ENCODE results near the gene KCNJ9. TPM values are rescaled to one million over a fixed set of nuclear protein-coding genes. Genes with fewer than 3 reads are reported as not detected.
"Not testable (repeated sequence)": the region's sequence is repeated elsewhere in the genome, so short reads cannot be mapped to it uniquely, and the experiment has no call there.

The KCNJ9 gene
- total RNA-seq, 1 donor, result not detected

DNA sequence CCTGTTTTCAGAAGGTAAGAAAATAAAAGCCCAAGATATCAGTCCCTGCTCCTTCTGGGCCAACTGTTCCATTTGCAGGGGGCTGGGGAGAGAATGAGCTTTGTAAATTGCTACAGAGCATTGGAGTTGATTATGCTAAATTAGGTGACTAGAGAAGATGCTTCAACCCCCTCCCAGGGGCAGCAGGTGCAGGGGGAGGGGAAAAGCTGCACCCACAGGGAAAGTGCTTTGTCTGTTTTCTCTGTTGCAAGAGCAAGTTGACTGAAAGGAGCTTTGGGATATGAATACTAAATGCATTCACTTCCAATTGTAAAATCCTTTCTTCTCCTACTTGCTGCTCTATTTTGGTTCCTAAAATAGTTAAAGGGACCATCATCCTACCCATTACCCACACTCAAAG is 33.0 kb upstream of the KCNJ9 start:
- TF ChIP-seq, protein P1, sequence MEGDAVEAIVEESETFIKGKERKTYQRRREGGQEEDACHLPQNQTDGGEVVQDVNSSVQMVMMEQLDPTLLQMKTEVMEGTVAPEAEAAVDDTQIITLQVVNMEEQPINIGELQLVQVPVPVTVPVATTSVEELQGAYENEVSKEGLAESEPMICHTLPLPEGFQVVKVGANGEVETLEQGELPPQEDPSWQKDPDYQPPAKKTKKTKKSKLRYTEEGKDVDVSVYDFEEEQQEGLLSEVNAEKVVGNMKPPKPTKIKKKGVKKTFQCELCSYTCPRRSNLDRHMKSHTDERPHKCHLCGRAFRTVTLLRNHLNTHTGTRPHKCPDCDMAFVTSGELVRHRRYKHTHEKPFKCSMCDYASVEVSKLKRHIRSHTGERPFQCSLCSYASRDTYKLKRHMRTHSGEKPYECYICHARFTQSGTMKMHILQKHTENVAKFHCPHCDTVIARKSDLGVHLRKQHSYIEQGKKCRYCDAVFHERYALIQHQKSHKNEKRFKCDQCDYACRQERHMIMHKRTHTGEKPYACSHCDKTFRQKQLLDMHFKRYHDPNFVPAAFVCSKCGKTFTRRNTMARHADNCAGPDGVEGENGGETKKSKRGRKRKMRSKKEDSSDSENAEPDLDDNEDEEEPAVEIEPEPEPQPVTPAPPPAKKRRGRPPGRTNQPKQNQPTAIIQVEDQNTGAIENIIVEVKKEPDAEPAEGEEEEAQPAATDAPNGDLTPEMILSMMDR (IDR thresholded peaks at IDR 0.05; ENCODE audit: extremely low read depth, low read depth, low read length), result no peak
- Histone ChIP-seq H3K36me3 (ENCODE audit: insufficient read depth, low read length) (no peaks in the 10 kb centered on the region), H2AFZ (ENCODE audit: low read length) (no peak overlapping the region), H3K27me3 (ENCODE audit: insufficient read depth, low read length) (peaks cover 37% of the 10 kb centered on the region), H3K9me3 (ENCODE audit: low read depth, low read length) (no peaks in the 10 kb centered on the region), H3K4me2 (ENCODE audit: insufficient read depth, low read length) (no peak overlapping the region), H4K20me1 (ENCODE audit: insufficient read depth, low read length) (no peaks in the 10 kb centered on the region), H3K79me2 (ENCODE audit: insufficient read depth, low read length) (no peaks in the 10 kb centered on the region), H3K27ac (ENCODE audit: low read depth, low read length) (no peak overlapping the region), H3K4me3 (ENCODE audit: insufficient read depth, low read length) (no peak overlapping the region), H3K4me1 (ENCODE audit: insufficient read depth, low read length) (peaks cover 7% of the 10 kb centered on the region)
- DNase-seq (ENCODE audit: insufficient read length, low spot score, missing footprints), result no peak

DNA sequence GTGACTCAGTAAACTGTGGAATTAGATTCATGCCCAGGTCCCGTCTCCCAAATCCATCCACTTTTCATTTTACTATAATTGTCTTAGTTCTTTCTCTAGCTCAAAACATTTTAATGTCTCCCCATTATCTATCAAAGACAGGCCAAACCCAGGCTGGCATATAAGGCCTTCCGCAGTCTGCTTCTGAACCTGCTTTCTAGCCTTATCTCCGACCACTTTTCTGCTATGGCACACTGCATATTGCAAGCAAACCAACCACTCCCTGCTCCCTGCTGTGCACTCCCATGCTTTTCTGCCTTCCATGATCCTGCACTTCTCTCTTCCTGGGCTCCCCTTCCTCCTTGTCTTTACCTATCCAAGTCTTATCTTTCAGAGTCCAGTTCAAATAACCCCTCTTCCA is 32.2 kb upstream of the KCNJ9 start:
- TF ChIP-seq, protein P1 (IDR thresholded peaks at IDR 0.05; ENCODE audit: extremely low read depth, low read depth, low read length), result no peak
- Histone ChIP-seq H3K4me3 (ENCODE audit: insufficient read depth, low read length) (no peak overlapping the region), H2AFZ (ENCODE audit: low read length) (no peak overlapping the region), H3K9me3 (ENCODE audit: low read depth, low read length) (no peaks in the 10 kb centered on the region), H3K79me2 (ENCODE audit: insufficient read depth, low read length) (no peaks in the 10 kb centered on the region), H3K36me3 (ENCODE audit: insufficient read depth, low read length) (no peaks in the 10 kb centered on the region), H3K4me2 (ENCODE audit: insufficient read depth, low read length) (no peak overlapping the region), H3K4me1 (ENCODE audit: insufficient read depth, low read length) (peaks cover 7% of the 10 kb centered on the region), H3K27ac (ENCODE audit: low read depth, low read length) (no peak overlapping the region), H3K27me3 (ENCODE audit: insufficient read depth, low read length) (peaks cover 41% of the 10 kb centered on the region), H4K20me1 (ENCODE audit: insufficient read depth, low read length) (no peaks in the 10 kb centered on the region)
- no peak for DNase-seq (ENCODE audit: insufficient read length, low spot score, missing footprints)

DNA sequence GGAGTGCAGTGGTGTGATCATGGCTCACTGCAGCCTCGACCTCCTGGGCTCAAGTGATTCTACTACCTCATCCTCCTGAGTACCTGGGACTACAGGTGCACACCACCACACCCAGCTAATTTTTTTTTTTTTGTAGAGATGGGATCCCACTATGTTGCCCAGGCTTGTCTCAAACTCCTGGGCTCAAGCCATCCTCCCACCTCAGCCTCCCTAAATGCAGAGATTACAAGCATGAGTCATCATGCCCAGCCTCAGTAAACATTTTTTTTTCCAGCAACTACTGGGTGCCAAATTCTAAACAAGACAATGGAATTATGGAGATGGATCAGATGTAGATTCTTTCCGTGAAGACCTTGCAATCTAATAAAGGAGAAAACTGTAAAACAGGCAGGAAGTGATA is 31.2 kb upstream of the KCNJ9 start:
- not testable (repeated sequence) for H3K27ac ChIP-seq (ENCODE audit: low read depth, low read length); H3K4me1 ChIP-seq (ENCODE audit: insufficient read depth, low read length); H3K79me2 ChIP-seq (ENCODE audit: insufficient read depth, low read length)

GRCh38 chr1:160050619-160051018 is 30.7 kb upstream of the KCNJ9 start:
- Histone ChIP-seq H3K36me3 (ENCODE audit: insufficient read depth, low read length) (no peaks in the 10 kb centered on the region), H3K4me1 (ENCODE audit: insufficient read depth, low read length) (peaks cover 7% of the 10 kb centered on the region), H4K20me1 (ENCODE audit: insufficient read depth, low read length) (no peaks in the 10 kb centered on the region), H2AFZ (ENCODE audit: low read length) (no peak overlapping the region), H3K9me3 (ENCODE audit: low read depth, low read length) (no peaks in the 10 kb centered on the region), H3K4me3 (ENCODE audit: insufficient read depth, low read length) (no peak overlapping the region), H3K4me2 (ENCODE audit: insufficient read depth, low read length) (no peak overlapping the region), H3K27ac (ENCODE audit: low read depth, low read length) (no peak overlapping the region), H3K79me2 (ENCODE audit: insufficient read depth, low read length) (no peaks in the 10 kb centered on the region), H3K27me3 (ENCODE audit: insufficient read depth, low read length) (peaks cover 49% of the 10 kb centered on the region)
- TF ChIP-seq, protein P1 (IDR thresholded peaks at IDR 0.05; ENCODE audit: extremely low read depth, low read depth, low read length), result no peak
- no peak for DNase-seq (ENCODE audit: insufficient read length, low spot score, missing footprints)

More for the DNA sequence above, 31.2 kb upstream of the KCNJ9 start:
- H3K9me3 ChIP-seq (ENCODE audit: low read depth, low read length); DNase-seq (ENCODE audit: insufficient read length, low spot score, missing footprints); H4K20me1 ChIP-seq (ENCODE audit: insufficient read depth, low read length); H3K4me2 ChIP-seq (ENCODE audit: insufficient read depth, low read length); H2AFZ ChIP-seq (ENCODE audit: low read length); H3K4me3 ChIP-seq (ENCODE audit: insufficient read depth, low read length); H3K36me3 ChIP-seq (ENCODE audit: insufficient read depth, low read length): not testable (repeated sequence)
- peaks cover 49% of the 10 kb centered on the region for H3K27me3 ChIP-seq (ENCODE audit: insufficient read depth, low read length)

Measured in osteoblast (primary cell).